ENCODE data around the gene APOA4. TPM values are rescaled to one million over a fixed set of nuclear protein-coding genes. Genes with fewer than 3 reads are reported as not detected.

The APOA4 gene
- total and polyA plus RNA-seq, 9 of the 15 experiments (the other 6 are each of a cell fraction or from before 2014, with no cell fraction given) = 0.07 TPM; not detected in 8

DNA sequence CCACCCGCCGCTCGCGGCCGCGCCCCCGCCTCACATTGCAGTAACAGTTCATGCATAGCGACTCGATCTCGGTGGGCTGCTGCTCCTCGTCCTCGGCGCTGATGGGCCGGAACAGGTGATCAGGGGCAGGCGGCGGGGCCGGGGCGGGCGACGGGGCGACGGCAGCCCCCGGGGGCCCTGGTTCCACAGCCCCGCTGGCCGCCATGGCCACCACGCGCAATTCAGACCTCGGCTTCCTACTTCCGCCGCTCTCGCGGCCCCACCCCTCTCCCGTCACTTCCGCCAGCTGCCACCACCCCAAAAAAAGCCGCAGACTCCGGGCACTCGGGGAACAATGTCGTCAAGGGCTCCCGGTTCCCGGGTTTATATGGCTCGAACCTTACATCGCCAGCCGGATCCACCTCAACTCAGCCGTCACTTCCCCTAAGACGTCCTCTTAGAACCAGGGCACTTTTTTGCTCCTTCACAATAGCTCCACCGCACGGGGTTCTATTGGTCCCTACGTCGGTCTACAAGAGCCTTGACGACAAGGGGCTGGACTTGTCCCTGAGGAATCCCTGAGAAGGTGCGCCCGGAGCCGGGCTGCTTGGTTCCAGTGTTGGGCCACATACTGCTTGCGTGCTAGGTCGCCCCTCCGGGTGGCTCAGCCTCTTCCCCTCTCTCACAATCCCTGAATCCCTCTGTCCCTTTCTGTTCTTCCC is 35.2 kb downstream of the APOA4 start, which contains the start of gene ZPR1 (continued):
- TF ChIP-seq ELK3 (CRISPR knock-in tag; IDR thresholded peaks at IDR 0.05) (no peak), STAT6 (CRISPR knock-in tag; IDR thresholded peaks at IDR 0.05) (no peak), FUS (optimal IDR thresholded peaks at IDR 0.05; ENCODE audit: low read depth, low read length) (no peak), ZNF347 (CRISPR knock-in tag; IDR thresholded peaks at IDR 0.05; ENCODE audit: low read depth) (no peak), TCF3 (CRISPR knock-in tag; IDR thresholded peaks at IDR 0.05) (no peak), TEAD1 (CRISPR knock-in tag; IDR thresholded peaks at IDR 0.05) (0 out of 4 replicates have a peak, but pooled peaks of 1 of the 2 experiments have one; percentile 15), ZNF146 (CRISPR knock-in tag; IDR thresholded peaks at IDR 0.05; ENCODE audit: unreplicated experiment) (no peak), WHSC1 (IDR thresholded peaks at IDR 0.05; ENCODE audit: low read length) (no peak), ZNF778 (CRISPR knock-in tag; IDR thresholded peaks at IDR 0.05) (no peak), GABPB2 (CRISPR knock-in tag; conservative IDR thresholded peaks at IDR 0.05) (no peak), TFE3 (CRISPR knock-in tag; IDR thresholded peaks at IDR 0.05) (no peak), PTTG1 (tag; IDR thresholded peaks at IDR 0.05; ENCODE audit: low read depth) (no peak), SIN3B (IDR thresholded peaks at IDR 0.05; ENCODE audit: low read depth) (peak; percentile 48; the same call in 1 of the 2 replicates), ARID3B (CRISPR knock-in tag; IDR thresholded peaks at IDR 0.05; ENCODE audit: borderline replicate concordance) (no peak), ZNF324 (CRISPR knock-in tag; IDR thresholded peaks at IDR 0.05) (no peak)
- TF ChIP-seq, protein P1, sequence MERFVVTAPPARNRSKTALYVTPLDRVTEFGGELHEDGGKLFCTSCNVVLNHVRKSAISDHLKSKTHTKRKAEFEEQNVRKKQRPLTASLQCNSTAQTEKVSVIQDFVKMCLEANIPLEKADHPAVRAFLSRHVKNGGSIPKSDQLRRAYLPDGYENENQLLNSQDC (CRISPR knock-in tag; IDR thresholded peaks at IDR 0.05) = no peak
- TF ChIP-seq, protein P2, sequence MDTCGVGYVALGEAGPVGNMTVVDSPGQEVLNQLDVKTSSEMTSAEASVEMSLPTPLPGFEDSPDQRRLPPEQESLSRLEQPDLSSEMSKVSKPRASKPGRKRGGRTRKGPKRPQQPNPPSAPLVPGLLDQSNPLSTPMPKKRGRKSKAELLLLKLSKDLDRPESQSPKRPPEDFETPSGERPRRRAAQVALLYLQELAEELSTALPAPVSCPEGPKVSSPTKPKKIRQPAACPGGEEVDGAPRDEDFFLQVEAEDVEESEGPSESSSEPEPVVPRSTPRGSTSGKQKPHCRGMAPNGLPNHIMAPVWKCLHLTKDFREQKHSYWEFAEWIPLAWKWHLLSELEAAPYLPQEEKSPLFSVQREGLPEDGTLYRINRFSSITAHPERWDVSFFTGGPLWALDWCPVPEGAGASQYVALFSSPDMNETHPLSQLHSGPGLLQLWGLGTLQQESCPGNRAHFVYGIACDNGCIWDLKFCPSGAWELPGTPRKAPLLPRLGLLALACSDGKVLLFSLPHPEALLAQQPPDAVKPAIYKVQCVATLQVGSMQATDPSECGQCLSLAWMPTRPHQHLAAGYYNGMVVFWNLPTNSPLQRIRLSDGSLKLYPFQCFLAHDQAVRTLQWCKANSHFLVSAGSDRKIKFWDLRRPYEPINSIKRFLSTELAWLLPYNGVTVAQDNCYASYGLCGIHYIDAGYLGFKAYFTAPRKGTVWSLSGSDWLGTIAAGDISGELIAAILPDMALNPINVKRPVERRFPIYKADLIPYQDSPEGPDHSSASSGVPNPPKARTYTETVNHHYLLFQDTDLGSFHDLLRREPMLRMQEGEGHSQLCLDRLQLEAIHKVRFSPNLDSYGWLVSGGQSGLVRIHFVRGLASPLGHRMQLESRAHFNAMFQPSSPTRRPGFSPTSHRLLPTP (IDR thresholded peaks at IDR 0.05; ENCODE audit: borderline replicate concordance, extremely low read depth, insufficient read length) = no peak
